ENCODE results near the gene ZNF33B. TPM values are rescaled to one million over a fixed set of nuclear protein-coding genes. Genes with fewer than 3 reads are reported as not detected.
"Not testable (repeated sequence)": the region's sequence is repeated elsewhere in the genome, so short reads cannot be mapped to it uniquely, and the experiment has no call there.

The ZNF33B gene
- total RNA-seq, 1 donor from 2014 or later: 47.2 TPM

DNA sequence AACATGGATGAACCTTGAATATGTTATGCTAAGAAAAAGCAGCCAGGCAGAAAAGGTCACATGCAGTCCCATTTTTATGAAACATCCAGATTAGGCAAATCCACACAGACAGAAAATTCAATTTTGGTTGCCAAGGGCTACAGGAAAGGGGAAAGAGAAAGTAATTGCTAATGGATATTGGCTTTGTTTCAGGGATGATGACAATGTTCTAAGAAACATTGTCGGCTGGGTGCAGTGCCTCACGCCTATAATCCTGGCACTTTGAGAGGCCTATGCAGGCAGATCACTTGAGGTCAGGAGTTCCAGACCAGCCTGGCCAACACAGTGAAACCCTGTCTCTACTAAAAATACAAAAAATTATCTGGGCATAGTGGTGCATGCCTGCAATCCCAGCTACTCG is 23.0 kb downstream of the ZNF33B start:
- no peak for DNase-seq (ENCODE audit: low spot score)

GRCh38 chr10:42609872-42610271 is 28.5 kb downstream of the ZNF33B start:
- DNase-seq (ENCODE audit: low spot score): no peak

DNA sequence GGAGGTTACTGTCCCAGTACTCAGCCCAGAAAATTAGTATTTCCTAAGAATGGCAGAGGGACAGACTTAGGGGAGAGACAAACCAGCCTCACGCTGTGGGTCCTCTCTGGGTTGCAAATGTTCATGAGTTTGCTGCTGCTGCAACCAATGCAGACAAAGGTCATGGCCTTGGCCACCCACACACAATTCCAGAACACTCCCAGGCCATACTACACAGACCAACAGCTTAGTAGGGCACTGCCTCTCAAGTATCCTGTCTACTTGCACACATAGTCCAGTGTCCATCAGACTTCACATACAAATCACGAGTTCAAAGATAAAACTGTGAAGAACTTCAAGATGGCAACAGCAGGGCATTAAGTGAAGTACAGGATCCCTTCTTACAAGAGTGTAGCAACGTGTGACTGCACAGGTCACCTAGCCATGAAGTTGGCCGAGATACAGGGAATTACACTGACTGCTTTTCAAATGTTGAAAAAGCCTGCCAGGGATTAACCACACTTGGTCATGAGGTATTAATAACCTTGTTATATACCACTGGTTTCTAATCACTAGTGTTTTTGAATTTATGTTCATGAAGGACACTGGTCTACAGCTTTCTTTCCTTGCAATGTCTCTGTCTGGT is 40.0 kb downstream of the ZNF33B start:
- no peak for DNase-seq (ENCODE audit: low spot score)

DNA sequence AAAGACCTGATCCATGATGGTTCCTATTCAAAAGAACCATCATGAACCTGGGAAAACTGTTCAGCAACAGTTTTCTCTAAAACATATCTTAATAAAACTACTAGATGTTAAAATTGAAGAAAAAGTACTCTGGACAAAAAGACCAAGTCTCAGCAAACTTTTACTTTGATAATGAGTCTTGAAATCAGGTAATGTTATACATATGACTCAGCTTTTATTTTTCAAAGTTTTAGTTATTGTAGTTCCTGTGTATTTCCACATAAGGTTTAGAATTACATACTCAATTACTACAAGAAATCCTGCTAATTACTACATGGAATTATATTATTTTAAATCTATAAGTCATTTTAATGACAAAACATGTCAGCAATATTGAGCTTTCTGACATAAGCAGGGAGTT is 42.2 kb downstream of the ZNF33B start:
- DNase-seq (ENCODE audit: low spot score): no peak

DNA sequence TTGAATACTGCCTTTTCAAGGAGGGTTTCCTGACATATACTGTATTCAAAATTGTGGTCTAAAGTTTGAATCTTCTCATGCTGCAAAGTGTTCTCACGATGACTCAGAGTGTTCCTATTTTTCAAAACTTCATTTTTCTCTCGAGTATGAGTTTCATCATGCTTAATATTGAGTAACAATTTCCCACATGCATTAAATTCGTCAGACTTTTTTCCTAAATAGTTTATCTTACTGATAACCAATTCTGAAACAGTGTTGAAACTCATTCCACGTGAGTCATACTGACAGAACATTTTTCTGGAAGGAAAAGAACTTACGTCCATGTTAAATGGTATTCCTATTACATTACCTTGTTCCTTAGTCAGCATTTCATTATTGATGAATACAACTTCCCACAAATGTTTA is 44.1 kb downstream of the ZNF33B start:
- DNase-seq (ENCODE audit: low spot score): no peak

- no peak for DNase-seq (ENCODE audit: low spot score)
These were observed 45.1 kb downstream of the ZNF33B start for GRCh38 chr10:42593284-42593683.

GRCh38 chr10:42583828-42584227 is 54.5 kb downstream of the ZNF33B start:
- DNase-seq (ENCODE audit: low spot score): no peak

DNA sequence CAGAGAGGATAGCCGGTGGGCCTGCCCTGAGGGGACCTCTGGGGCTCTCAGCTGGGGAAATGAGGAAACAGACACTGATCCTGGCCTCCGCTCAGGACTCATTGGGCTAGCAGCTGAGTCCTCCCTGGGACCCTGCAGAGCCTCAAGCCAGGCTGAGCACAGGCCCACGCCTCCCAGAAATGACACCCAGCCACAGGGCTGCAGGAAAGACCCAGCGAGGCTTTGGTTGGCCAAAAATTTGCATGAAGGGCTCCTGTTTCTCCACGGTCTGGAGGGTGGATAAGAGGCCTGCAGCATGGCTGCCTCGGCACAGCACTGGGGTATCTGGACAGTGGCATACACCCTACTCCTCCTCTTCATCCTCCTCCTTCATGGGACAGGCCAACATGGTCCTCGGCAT is 60.4 kb downstream of the ZNF33B start:
- DNase-seq (ENCODE audit: low spot score): no peak

- DNase-seq (ENCODE audit: low spot score): no peak
These were observed 62.0 kb downstream of the ZNF33B start for GRCh38 chr10:42576338-42576737.

DNA sequence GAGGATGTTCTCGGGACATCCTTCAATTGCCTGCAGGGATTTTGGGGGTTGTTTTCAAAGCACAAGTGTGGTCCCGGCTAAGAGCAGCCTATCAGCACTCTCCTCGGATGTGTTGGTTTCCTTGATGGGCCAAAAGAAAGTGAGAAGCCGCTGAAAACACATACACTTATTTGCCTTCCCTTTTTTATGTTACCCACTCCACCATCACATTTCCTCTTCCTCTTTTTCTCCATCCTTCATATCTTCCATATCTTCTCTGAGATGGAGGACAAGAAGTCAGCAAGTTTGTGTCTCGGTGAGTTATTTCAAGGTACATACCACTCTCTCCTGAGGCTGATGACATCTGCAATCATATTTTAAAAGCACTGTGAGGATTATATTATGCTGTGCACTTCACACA is 64.0 kb downstream of the ZNF33B start:
- no peak for DNase-seq (ENCODE audit: low spot score)

GRCh38 chr10:42556931-42557330 is 81.4 kb downstream of the ZNF33B start:
- no peak for DNase-seq (ENCODE audit: low spot score)

DNA sequence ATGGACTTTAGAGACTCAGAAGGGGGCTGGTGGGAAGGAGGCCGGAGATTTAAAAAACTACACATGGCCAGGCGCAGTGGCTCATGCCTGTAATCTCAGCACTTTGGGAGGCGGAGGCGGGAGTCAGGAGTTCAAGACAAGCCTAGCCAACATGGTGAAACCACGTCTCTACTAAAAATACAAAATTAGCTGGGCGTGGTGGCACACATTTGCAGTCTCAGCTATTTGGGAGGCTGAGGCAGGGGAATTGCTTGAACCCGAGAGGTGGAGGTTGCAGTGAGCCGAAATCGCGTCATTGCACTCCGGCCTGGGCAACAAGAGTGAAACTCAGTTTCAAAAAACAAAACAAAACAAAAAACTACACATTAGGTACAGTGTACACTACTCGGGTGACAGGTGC is 84.8 kb downstream of the ZNF33B start:
- not testable (repeated sequence) for DNase-seq (ENCODE audit: low spot score)

- DNase-seq (ENCODE audit: low spot score): no peak
These were observed 85.3 kb downstream of the ZNF33B start for GRCh38 chr10:42553064-42553407.

- peak; percentile 98 for DNase-seq (ENCODE audit: low spot score)
These were observed 85.9 kb downstream of the ZNF33B start for GRCh38 chr10:42552188-42553063.

- DNase-seq (ENCODE audit: low spot score): no peak
These were observed 86.7 kb downstream of the ZNF33B start for GRCh38 chr10:42551582-42552187.

GRCh38 chr10:42549851-42550250 is 88.5 kb downstream of the ZNF33B start:
- DNase-seq (ENCODE audit: low spot score): no peak

- DNase-seq (ENCODE audit: low spot score): no peak
These were observed 90.1 kb downstream of the ZNF33B start for GRCh38 chr10:42548254-42548653.

GRCh38 chr10:42544945-42545344 is 93.4 kb downstream of the ZNF33B start:
- DNase-seq (ENCODE audit: low spot score): no peak

DNA sequence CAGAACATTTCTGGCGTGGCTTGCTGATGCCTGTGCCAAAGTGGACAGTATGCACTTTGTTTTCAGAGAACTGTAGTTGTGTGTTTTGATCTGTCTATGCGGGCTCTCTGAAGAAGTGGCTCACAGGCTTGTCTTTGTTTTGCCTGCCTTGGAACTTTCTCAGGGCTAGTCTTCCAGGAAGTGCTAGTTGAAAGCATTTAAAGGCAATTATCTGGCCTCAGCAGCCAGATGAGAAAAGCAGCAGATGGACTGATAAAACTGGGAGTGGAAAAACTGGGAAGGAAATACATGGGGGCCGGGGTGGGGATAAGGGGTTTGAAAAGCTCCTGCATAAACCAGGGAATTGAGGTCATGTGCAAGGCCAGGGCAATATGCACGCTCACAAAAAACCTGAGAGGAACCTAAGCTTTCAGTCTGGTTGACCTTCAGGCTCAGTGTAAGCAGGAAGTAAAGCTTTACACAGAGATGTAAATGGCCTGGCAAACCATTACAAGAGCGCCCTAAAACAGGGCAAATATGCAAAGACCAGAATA is 94.5 kb downstream of the ZNF33B start:
- no peak for DNase-seq (ENCODE audit: low spot score)

All from mucosa of gallbladder (tissue), 1 donor.